Measurements from ENCODE around the gene GPR55. TPM values are rescaled to one million over a fixed set of nuclear protein-coding genes. Genes with fewer than 3 reads are reported as not detected.

Gene GPR55
- total RNA-seq, 1 experiment from 2014 or later: not detected

DNA sequence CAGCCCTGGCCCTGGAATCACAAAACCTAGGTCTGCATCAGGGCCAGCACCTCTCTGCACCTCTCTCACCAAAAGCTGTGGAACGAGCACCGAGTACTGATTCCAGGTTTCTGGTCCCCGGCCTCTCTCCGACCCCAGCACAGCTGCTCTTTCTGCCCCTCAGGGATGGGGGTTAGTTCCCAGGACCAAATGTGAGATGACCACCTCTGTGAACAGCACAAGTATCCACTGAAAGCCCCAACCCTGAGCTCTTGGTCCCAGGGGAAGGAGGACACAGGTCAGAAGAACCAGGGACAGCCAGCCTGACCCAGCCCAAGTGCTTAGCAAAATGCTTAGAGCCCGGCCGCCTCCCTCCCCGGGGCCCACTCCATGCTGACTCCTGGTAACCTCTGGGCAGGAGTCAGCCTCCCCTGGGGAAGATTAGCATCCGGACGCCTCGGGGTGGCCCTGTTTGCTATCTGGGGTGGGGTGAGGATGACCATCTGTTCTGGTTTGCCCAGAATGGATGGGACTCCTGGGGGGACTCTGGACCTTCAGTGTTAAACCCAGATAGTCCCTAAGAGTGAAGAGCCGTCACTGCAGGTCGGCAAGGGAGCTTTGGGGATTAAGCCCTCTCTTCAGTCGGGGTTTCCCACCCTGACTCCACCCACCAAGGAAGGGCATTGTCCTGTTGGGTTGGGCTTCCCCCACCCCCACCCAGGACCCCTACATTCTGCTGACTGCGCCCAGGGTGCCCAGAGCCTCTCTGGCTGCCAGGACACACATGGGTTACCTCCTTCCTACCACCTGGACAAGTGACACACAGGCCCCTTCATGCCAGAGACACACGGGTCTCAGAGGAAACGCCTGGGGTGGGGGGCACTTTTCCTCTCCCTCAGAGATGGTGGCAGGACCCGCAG, 9.4 kb upstream of the GPR55 start:
- DNase-seq (ENCODE audit: low read depth): no peak

DNA sequence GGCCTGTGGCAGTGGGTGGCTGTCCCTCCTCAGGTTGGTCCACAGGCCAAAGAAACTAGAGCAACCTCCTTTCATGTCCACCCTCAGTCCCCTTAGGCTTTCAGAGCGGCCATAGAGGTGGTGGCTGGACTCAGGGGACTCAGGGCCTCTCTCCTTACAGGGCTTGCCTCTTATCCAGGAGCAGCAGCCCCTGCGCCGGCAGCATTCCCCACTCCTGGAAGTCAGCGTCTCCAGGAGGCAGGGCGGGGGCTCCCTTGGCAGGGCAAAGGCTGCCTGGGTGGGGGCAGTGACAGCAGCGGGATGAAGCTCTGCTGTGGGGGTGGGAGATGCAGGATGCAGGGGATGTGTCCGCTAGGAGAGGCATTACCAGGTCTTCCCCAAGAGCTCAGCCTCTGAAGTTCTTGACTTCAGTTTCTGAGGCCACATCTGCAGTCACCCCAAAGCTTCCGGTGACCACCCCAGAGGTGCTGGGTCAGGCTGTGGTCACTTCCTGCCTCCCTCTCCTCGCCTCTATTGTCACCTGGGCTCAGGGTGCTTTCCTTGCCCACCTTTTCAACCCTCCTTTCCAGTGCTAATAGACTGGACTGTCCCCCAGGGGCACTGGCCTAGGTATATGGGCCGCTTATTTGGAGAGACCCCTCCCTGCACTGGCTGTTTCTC, 8.6 kb upstream of the GPR55 start:
- no peak for DNase-seq (ENCODE audit: low read depth)

GRCh38 chr2:230932556-230933511, 7.8 kb upstream of the GPR55 start:
- peak; percentile 22 for DNase-seq (ENCODE audit: low read depth)

DNA sequence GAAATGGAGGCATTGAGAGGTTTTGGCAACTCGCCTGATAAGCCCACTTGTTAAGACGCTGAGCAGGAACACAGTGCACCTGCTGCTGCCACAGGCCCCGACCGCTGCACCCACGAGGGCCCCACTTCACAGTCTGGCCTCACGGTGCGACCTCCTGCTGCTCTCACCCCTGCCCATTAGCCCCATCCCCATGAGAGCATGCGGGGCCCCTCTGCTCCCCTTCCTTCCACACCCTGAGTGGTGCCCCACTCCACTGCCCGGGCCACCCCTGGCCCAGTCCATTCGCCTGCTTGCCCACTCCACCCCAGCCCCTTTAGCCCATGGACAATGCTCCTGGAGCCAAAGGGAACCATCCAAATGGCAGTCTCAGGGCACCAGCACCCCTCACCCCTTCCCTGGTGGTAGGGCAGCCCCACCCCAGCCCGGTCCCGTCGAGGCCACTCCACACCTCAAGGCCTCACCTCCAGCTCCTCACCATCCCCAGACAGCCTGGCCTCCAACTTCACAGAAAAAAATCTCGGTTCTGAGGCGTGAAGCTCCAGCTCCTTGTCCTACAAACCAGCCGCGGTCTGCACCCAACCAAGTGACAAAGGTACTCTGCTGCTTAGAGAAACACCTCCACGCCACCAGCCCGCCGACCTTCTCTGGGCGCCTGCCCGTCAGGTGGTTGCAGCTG, 6.7 kb upstream of the GPR55 start:
- DNase-seq (ENCODE audit: low read depth): no peak

- DNase-seq (ENCODE audit: low read depth): no peak
These were observed 6.0 kb upstream of the GPR55 start for GRCh38 chr2:230930928-230931555.

DNA sequence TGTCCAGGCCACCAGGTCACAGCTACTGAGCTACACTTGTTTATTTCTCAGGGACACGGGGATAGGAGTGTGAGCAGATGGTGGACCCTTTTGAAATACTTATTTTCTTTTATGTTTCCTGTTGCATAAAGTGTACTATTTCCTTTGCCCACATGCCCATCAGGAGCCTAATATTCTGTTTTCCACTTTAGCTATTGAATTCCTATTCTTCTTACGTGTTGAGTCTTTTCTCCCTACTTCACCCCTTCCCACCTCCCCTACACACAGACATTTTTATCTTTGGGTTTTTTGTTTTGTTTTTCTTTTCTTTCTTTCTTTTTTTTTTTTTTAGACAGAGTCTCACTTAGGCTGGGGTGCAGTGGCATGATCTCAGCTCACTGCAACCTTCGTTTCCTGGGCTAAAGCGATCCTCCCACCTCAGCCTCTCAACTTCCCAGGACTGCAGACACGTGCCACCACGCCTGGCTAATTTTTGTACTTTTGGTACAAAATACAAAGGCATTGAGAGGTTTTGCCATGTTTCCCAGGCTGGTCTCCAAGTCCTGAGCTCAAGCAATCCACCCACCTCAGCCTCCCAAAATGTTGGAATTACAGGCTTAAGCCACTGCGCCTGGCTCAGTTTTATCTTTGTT, 5.2 kb upstream of the GPR55 start:
- no peak for DNase-seq (ENCODE audit: low read depth)

DNA sequence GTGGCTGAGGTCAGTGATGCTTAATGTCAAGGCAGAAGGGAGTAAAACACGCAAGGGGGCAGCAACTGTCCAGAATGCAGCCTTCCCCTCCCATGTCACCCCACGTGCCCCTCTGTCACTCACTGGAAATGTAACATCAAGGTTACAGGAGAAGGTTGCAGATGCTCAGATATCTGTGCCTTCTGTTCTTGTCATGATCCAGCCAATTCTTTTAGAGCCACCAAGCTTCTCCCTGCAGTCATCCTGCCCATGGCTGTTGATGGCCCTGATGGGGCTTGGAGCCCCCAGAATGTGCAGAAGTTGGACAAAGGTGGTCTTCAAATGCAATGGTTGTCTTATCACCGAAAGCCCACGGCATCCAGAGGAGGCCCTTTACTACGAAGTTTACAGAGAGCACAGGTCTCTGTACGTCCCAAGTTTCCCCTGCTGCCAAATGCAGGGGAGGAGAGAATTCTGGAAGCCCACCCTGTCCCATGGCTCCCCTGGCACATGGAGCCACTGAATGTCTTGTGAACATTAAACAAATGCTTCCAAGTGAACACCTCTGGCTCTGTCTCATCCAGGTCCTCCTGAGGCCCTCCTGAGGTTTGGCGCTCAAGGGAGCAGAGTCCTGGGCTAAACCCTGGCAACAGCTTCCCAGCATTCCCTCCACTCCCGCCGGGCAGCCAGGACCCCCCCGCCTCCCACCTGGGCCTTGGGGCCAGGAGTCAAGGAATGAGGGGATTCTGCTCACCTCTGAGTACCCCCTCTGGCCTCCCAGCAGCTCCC, 4.5 kb upstream of the GPR55 start:
- no peak for DNase-seq (ENCODE audit: low read depth)

DNA sequence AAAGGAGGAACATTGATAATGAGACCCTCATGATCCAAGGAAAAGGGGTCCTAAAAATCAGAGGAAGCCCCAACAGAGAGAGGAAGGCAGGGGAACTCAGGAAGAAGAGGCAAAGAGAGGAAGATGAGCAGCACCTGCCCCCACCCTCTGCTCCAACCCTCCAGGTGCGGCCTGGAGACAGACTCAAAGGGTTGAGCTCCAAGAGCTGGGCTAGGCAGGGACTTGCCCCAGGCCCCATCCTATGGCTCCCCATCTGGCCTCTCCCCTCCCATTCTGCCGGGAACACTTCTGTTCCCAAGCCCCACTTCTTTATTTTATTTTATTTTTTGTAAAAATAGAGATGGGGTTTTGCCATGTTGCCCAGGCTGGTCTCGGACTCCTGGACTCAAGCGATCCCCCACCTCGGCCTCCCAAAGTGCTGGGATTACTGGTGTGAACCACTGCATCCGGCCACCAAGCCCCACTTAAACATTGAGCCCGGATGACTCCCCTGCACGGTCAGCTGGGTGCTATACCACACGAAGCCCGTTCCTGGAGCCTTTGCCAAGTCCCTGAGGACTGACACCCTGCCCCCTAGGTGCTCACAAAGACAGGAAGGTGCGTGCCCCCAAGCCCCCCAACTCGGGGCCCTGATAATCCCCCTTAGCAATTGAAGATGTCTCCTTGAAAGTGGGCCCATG, 3.8 kb upstream of the GPR55 start:
- no peak for DNase-seq (ENCODE audit: low read depth)

DNA sequence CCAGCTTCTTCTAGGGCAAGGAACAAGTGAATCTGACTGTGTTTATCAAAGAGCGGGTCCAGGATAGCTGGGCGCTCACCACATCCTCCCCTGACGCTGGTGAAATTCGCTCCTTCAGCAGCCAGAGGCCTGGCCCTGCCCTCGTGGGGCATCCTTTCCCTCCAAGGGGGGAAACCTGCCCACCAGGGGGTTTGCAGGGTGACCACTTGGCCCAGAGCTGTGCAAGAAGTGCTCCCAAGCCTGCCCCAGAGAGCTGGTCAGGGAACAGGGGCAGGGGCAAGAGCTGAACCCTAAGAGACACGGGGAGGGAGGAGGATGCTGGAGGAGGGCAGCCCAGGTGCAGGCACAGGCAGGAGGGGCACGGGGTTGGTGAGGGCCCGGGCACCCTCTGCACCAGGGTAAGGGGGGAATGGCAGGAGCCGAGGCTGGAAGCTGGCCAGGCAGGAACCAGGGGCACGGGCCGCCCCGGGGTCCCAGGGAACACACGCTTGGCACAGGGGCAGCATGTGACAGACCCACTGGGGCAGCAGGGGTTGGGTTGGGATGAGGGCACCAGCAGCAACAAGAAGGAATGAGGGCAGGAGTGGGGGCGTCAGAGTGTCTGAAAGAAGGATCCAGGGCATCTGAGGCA, 2.8 kb upstream of the GPR55 start:
- DNase-seq (ENCODE audit: low read depth): no peak

GRCh38 chr2:230925879-230926765, 1.1 kb upstream of the GPR55 start:
- no peak for DNase-seq (ENCODE audit: low read depth)

DNA sequence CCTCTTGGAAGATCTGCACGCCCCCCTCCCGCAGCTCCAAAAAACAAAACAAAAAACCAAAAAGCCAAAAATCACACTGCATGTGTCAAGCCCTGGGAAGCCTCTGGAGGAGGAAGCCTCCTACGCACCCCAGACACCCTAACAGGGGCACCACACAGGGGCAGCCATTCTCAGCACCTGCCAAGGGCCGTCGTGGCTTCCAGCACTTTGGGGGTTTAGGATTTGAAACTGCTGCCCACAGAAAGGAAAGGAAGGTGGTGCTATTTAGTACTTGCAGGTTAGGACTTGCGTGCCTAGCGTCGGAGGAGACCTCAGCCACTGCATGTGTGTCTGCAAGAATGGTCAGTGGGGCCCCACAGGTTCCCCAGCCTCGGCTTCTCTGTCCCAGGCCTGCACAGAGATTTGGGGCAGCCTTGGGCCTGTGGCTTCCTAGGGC, 419 bp upstream of the GPR55 start:
- no peak for DNase-seq (ENCODE audit: low read depth)

DNA sequence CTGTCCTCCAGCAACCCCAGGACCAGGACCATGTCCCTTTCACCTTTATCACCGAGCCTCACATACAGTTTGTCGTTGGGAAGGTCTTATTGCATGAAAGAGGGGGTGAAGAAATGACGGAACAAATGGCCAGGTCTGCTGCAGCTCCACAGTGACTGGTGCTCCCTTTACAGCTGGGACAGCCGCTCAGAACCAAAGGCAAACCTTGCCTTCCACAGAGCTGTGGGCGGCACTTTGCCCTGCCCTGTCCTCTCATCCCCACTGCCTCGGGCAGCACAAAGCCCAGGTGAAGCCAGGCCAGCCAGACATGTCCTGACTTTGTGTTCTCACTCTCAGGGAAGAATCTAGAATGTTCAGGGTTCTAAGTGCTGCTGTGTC, 961 bp downstream of the GPR55 start:
- DNase-seq (ENCODE audit: low read depth): no peak

DNA sequence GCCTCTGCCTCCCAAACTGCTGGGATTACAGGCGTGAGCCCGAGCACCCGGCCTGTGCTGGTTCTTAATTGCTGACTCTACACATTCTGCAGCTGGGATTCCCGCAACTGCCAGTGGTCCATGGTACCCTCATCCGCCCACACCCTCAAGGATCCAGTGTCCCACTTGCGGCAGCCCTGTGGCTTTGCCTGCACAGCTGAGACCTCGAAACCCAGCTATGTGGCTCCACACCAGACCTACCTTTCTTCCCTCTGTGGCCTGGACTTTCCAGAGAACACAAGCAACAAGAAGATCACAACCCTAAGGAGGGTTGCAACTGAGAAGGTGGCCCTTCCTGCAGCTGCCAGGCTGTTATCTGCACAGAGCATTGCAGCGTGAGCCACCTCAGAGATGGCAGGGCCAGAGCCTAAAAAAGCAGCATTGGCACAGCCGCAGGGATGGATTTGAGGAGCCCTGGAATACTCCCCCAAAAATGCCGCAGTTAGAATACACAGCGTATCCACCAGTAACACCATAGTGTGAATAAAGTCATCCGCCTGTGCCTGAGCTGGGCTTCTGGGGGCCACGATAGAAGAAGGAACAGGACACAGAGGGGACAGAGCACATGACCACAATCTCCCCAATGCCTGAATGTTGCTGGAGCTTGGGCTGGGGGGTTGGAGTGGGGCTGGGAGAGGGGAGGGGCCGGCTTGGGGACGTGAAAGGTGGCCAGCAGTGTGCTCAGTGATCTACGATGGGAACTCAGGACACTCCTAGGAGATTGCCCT, 1.9 kb downstream of the GPR55 start:
- DNase-seq (ENCODE audit: low read depth): no peak

DNA sequence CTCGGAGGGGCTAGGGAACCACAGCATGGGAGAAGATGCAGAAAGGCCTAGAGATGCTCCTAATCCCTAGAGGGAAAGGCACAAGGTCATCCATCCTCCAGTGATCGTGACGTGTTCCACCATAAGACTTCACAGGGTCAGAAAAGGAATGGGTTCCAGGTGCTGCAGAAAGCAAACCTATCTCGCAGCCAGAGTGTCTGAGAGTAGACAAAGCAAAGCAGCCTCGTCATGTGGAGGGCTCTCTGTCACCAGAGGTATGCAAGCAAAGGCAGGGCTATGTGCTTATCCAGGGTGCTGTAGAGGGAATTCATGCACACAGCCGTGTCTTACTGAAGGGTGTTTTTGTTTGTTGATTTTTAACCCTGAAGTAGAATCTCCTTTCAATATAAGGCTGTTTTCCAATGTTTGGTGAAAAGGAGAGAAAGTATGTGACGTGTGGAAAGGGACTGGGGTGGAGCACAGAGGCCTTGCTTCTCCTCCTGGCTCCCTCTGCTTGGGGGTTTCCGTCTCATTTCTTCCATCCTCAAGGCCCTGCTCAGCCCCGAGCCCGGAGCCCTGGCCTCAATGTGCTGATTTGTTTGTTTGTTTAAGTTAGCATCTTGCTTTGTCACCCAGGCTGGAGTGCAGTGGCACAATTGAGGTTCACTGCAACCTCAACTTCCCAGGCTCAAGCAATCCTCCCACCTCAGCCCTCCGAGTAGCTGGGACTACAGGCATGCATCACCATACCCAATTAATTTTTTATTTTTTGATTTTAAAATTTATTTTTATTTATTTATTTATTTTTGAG, 3.0 kb downstream of the GPR55 start:
- no peak for DNase-seq (ENCODE audit: low read depth)

DNA sequence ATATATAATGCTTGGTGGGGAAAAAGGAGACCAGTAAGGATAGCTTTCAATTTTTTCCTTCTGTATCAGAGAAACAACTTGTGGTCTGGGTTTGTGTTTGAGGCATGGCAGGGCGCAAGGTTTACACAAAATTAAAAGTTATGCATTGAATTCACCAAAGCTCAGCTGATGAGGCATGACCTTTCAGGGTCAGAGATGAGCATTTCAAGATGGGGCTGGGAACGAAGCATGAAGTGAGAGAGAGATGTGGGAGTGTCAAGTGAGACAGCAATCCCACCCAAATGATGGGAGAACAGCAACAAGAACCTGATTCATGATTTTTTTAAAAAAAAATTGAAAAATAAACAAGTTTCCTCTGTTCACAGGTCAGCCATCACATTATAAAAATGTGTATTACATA, 4.9 kb downstream of the GPR55 start:
- DNase-seq (ENCODE audit: low read depth): no peak

- no peak for DNase-seq (ENCODE audit: low read depth)
These were observed 5.4 kb downstream of the GPR55 start for GRCh38 chr2:230919681-230920080.
